HG02759 (cell line): ENCODE data around the gene MELTF.

ENCODE experiments used
- ATAC-seq: cut with Tn5 transposase; IDR thresholded peaks from one replicate; pipeline ENCODE4 v1.9.1; 2021; ENCODE audit warnings: mild to moderate bottlenecking, moderate library complexity; ENCODE audit not compliant: unreplicated experiment

The MELTF gene

DNA sequence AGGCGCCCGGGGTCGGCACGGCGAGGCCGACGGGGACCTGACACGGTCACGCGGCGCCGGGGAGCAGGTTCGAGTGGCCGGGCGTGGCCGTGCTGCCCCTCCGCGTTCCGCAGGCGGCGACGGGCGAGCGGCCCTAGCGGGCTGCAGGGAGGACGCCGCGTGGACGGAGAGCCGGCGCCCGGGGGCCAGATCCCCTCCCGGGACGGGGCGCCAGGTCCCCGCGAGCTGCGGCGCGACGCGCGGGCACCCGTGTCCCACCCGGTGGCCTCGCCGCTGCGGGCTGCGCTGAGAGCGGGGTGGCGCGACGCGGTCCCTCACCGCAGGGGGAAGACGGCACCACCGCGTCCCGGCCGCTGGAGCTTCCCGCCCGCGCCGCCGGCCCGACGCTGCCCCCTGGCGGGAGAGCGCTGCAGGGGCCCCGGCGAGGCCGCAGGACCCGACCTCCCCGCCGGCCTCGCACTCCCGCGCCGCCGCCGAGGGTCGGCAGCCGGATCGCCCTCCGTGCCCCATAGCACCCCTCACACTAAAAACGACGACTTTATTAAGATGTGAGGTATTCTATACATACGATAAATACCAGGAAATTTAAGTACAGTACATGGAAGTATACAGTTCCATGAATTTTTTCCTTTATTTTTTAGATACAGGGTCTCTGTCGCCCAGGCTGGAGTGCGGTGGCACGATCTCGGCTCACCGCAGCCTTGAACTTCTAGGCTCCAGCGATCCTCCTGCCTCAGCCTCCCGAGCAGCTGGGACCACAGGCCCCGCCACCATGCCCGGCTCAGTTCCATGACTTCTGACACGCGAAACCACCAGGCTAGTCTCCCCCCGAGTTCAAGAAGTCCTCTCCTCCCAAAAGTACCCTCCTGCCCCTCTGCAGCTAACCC is 59.7 kb downstream of the MELTF start:
- ATAC-seq = peak; percentile 64

DNA sequence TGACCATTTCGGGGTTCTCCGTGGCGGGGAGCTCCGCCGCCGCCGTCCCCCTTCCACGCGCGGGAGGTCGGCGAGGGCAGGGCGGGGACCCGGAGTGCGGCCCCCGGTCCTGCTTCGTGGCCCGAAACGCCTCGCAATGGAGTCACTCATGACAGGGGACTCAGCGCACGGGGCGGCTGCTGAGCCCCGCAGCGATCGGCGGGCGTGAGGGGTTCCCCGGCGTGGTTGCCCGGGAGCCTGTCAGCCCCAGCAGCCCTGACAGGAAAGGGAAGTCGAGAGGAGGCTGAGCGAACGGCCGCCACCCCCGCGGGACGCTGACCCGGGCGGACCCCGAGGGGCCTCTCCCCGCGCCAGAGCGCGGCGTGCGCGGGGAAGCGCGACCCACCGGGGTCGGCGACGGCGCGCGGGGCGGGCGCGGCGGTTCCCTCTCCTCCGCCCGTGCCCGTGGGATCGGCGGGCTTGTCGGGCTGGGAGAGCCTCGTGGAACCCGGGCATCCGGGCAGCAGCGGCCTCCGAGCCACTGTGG is 60.4 kb downstream of the MELTF start:
- ATAC-seq = peak; percentile 53

DNA sequence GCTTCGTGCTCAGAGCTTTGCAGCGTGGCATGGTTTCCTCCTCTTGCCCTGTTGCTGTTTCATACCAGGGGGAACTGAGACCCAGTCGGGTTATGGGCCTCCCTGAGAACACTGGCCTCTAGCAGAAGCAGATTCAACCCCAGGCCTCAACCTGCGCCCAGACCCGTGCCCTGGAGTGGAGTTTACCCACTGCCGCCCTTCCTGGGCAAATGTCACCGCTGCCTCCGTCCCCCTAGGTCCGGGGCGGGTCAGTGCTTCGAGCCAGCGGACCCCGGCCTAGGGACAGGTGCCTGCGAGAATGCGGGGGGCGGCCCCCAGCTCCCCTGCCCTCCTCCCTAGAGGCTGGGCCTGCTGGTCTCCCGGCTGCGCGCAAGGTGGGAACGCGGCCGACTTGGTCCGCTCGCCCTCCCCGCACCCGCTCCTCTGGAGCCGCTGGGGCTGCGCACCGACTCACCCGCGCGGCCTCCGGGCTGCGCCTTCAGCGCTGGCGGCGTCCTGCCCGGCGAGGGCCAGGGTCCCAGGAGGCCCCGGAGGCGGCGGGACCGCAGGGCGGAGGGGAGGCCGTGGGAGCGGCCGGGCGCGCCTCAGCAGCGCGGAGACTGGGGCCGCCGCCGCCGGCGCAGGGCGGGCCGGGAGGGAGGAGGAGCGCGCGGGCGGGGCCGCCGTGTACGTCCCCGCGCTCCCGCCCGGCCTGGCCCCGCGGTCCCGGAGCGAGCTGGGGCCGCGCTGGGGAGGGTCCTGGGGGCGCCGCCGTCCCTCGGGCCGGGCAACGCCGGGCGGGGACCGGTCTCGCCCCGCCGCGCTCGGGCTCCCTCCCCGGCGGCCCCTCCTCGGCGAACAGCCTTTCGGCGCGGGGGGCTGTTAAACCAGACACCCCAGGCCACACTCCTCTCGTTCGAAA is 61.1 kb downstream of the MELTF start, which contains the start of gene PIGZ:
Gene PIGZ (minus strand): TSS at position 601 of the 901 bp plus-strand sequence. CDS start 16,802 bp downstream, outside the sequence.
- ATAC-seq = peak; percentile 68

DNA sequence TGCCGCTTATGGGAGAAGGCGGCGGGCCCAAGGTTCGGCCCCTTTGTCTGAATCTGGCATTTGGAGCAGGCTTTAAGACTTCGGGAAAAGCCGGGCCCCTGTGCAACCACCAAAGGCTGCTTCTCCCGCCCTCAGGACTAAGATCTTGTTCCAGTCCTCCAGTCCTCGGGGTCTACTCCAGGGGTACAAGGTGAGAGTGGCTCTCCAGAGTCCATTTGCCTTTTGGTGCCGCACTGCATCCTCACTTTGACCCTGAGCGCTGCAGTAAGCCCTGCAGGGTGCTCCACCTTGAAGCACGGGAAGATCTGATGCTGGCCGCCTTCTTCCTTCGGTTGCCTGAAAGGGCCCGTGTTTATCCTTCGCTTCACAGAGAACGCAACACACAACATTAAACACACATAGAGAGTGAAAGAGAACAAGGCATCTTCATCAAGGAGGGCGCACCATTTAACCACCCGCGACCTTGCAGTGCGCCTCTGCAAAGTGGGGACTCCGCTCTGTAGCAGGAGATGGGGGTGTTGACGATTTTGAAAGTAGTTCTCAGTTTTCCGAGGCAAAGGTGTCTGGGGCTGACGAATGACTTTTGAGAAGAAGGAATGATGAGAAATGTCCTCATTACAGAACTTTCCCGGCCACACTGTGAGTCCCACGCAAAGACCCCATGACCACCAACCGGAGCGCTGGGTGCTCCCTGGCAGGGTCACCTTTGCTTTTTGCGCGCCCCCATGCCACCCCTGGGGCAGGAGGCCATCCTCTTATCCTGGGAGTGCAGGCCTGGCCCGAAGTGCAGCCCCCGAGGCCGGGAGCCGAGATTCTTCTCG is 62.0 kb downstream of the MELTF start:
- no peak for ATAC-seq

DNA sequence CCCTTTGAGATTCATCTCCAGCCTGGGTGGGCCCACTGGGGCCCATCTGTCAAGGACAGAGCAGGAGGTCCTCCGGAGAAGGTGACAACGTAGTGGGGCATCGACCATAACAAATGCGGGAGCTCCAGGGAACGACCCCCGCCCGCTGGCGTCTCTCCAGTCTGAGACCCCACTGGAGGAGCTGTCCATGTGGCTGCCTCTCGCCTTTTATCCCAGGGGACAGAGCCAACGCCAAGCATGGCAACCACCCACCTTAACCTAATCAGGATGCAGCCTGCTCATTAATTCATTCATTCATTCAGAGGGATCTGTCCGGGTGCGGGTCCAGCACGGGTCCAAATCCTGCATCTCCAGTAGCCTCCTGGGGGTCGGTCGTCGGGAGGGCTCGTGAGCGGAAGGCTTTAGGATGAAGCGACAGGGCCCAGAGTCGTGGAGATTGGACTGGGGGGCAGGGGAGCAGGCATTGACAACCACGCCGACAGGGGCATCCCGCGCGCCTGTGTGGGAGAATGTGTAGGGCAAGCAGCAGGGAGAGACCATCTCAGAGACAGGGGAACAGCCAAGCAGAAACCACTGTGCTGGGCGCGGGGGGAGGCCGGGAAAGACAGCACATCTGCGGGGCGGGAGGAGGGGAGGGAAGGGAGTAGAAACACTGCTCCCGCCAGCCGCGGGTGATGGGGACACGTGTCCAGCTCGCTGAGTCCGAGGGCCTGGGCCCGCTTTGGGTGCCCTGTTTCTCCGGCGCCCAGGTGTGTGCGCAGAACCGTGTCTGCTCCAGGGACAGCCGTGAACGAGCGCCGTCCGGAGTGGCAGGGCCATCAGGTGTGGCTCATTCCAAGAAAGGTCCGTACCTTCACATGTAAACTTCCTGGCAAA is 62.9 kb downstream of the MELTF start:
- no peak for ATAC-seq

DNA sequence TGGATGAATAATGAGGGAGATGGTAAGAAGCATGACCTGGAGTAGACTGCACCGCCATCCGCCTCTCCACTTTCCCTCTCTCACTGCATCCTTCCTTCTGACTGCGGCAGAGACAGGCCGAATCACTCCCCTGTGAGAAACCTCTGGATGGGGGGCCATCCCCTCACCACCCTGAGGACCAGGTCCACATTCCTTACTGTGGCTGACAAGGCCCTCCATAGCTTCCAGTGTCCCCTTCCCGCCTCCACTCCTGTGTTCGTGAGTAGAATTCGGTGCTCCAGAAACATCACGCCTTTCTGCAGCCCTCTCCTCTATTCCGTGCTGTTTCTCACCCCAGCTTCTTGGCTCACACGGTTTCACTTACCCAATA is 63.8 kb downstream of the MELTF start:
- no peak for ATAC-seq

DNA sequence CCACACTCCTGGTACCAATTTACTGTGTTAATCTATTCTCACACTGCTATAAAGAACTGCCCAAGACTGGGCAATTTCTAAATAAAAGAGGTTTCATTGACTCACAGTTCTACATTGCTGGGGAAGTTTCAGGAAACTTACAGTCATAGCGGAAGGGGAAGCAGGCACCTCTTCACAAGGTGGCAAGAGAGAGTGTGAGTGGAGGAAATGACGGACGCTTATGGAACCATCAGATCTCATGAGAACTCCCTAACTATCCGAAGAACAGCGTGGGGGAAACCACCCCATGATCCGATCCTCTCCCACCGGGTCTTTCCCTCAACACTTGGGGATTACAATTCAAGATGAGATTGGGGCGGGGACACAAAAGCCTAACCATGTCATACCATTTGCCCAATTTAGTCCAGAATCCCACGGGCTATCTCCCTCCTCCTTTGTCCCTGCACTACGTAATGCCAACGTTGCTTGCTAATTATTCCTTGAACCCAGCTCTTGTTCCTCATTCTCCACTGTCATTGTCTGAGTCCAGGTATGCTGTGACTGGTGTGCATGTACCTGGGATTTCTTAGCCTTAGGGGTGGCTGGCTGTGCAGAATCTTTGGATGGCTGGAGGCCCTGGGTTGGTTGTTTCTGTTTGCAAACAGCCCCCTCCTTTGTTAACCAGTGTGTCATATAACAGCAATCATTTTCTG is 64.4 kb downstream of the MELTF start:
- no peak for ATAC-seq

DNA sequence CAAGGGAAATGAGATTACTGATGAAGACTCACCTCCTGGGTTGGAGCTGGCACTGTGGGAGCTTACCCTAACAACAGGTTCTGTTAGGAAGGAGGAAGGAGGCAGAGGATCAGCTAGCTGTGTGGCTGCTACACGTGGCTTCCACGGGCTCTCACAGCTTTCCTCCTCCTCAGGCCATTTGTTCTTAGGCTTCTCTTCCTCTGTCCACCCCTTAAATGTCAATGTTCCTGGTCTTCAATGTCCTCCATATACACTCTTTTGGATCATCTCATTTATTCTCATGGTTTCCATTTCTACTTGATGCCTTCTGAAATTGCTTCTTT is 66.0 kb downstream of the MELTF start:
- ATAC-seq = no peak

DNA sequence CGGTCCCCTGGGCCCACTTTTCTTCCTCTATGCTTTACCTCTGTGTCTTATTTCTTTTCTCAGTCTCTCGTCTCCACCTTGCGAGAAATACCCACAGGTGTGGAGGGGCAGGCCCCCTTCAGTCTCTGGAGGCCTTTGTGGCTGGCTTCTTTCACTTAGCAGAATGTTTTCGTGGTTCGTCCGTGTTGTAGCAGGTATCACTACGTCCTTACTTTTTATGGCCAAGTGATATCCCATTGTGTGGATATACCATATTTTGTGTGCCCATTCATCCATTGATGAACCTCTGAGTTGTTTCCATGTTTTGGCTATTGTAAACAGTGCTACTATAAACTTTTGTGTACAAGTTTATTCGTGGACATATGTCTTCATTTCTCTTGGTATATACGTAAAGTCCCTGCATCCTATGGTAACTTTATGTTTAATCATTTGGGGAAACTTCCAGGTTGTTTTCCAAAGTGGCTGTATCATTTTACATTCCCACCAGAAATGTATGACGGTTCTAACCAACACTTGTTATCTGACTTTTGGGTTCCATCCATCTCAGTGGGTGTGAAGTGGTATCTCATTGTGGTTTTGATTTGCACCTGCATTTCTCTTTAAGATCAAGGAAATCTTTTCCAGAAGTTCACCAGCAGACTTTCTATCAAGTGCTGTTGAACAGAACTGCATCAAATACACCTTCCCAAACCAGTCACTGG is 66.5 kb downstream of the MELTF start:
- ATAC-seq = no peak

DNA sequence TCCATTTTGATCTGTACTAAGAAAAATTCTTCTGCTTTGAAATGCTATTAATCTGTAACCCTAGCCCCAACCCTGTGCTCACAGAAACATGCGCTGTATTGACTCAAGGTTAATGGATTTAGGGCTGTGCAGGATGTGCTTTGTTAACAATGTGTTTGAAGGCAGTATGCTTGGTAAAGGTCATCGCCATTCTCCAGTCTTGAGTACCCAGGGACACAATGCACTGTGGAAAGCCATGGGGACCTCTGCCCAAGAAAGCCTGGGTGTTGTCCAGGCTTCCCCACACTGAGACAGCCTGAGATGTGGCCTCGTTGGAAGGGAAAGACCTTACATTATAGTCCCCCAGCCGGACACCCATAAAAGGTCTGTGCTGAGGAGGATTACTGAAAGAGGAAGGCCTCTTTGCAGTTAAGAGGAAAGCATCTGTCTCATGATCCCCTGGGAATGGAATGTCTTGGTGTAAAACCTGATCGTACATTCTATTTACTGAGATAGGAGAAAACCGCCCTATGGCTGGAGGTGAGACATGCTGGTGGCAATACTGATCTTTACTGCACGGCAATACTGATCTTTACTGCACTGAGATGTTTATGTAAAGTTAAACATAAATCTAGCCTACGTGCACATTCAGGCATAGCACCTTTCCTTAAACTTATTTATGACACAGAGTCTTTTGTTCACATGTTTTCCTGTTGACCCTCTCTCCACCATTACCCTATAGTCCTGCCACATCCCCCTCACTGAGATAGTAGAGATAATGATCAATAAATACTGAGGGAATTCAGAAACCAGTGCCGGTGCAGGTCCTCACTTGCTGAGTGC is 67.3 kb downstream of the MELTF start:
- ATAC-seq = no peak

DNA sequence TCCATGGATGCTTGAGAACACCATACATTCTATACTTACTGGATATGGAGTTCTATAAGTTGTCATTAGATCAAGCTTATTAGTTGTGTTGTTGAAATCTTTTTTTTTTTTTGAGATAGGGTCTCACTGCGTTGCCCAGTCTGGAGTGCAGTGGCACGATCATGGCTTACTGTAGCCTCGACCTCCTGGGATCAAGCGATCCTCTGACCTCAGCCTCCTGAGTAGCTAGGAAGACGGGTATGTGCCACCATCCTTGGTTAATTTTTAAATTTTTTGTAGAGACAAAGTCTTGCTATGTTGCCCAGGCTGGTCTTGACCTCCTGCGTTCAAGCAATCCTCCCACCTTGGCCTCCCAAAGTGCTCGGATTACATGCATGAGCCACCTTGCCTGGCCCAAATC is 74.8 kb downstream of the MELTF start:
- no peak for ATAC-seq
